CD4-positive, alpha-beta T cell treated with Interleukin-4 for 1 hour (primary cell): Measurements from ENCODE around the gene PCDHA7.
"Not testable (repeated sequence)": the region's sequence is repeated elsewhere in the genome, so short reads cannot be mapped to it uniquely, and the experiment has no call there.

Experiments
- DNase-seq, 2 donors: peaks; one replicate each; pipeline ENCODE4 v3.0.0-alpha.2; 2020 to 2022

The PCDHA7 gene

DNA sequence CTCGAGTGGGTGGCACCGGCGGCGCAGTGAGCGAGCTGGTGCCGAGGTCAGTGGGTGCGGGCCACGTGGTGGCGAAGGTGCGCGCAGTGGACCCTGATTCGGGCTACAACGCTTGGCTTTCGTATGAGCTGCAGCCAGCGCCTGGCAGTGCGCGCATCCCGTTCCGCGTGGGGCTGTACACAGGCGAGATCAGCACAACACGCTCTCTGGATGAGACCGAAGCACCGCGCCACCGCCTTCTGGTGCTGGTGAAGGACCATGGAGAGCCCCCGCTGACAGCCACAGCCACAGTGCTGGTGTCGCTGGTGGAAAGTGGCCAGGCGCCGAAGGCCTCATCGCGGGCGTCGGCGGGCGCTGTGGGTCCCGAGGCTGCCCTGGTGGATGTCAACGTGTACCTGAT, 10.6 kb upstream of the PCDHA7 start:
- no peak for DNase-seq

DNA sequence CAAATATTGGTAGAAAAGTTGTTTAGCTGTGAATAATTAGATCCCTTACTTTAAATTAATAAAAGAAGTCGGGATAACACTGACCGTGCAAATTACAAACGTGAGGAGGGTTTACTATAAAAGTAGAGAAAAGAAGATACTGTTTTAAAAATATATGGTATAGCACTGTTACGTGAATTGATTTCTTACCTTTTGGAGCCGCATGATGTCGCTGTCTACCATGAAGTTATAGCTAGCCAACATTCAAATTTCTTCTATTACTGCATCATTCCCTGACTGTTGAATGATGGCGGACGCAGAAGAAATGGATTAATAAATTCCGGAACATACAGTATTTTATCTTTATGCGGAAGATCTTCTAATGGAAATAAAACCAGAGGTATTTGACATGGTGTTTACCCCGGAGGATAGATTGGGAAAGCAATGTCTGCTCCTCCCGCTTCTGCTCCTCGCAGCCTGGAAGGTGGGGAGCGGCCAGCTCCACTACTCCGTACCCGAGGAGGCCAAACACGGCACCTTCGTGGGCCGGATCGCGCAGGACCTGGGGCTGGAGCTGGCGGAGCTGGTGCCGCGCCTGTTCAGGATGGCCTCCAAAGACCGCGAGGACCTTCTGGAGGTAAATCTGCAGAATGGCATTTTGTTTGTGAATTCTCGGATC, 6.2 kb upstream of the PCDHA7 start, which contains the start of gene PCDHA6:
Gene PCDHA6 (plus strand): TSS at position 257 of the 658 bp plus-strand sequence. CDS start 132 bp downstream, at position 389.
- DNase-seq, result no peak

DNA sequence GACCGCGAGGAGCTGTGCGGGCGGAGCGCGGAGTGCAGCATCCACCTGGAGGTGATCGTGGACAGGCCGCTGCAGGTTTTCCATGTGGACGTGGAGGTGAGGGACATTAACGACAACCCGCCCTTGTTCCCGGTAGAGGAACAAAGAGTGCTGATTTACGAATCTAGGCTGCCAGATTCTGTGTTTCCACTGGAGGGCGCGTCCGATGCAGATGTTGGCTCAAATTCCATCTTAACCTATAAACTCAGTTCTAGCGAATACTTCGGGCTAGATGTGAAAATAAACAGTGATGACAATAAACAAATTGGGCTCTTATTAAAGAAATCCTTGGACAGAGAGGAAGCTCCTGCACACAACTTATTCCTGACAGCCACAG, 5.7 kb upstream of the PCDHA7 start:
- DNase-seq, result no peak

DNA sequence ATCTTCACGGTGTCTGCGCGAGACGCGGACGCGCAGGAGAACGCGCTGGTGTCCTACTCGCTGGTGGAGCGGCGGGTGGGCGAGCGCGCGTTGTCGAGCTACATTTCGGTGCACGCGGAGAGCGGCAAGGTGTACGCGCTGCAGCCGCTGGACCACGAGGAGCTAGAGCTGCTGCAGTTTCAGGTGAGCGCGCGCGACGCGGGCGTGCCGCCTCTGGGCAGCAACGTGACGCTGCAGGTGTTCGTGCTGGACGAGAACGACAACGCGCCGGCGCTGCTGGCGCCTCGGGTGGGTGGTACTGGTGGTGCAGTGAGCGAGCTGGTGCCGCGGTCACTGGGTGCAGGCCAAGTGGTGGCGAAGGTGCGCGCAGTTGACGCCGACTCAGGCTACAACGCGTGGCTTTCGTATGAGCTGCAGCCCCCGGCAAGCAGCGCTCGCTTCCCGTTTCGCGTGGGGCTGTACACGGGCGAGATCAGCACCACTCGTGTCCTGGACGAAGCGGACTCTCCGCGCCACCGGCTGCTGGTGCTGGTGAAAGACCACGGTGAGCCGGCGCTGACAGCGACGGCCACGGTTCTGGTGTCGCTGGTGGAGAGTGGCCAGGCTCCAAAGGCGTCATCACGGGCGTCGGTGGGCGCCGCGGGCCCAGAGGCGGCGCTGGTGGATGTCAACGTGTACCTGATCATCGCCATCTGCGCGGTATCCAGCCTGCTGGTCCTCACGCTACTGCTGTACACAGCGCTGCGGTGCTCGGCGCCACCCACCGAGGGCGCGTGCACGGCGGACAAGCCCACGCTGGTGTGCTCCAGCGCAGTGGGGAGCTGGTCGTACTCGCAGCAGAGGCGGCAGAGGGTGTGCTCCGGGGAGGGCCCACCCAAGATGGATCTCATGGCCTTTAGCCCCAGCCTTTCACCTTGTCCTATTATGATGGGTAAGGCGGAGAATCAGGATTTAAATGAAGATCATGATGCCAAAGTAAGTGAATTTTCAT, 4.3 kb upstream of the PCDHA7 start:
- not testable (repeated sequence) for DNase-seq

DNA sequence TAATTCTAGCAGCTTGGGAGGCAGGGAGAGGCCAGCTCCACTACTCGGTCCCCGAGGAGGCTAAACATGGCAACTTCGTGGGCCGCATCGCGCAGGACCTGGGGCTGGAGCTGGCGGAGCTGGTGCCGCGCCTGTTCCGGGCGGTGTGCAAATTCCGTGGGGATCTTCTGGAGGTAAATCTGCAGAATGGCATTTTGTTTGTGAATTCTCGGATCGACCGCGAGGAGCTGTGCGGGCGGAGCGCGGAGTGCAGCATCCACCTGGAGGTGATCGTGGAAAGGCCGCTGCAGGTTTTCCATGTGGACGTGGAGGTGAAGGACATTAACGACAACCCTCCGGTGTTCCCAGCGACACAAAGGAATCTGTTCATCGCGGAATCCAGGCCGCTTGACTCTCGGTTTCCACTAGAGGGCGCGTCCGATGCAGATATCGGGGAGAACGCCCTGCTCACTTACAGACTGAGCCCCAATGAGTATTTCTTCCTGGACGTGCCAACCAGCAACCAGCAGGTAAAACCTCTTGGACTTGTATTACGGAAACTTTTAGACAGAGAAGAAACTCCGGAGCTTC, 455 bp downstream of the PCDHA7 start:
- DNase-seq, result not testable (repeated sequence)

DNA sequence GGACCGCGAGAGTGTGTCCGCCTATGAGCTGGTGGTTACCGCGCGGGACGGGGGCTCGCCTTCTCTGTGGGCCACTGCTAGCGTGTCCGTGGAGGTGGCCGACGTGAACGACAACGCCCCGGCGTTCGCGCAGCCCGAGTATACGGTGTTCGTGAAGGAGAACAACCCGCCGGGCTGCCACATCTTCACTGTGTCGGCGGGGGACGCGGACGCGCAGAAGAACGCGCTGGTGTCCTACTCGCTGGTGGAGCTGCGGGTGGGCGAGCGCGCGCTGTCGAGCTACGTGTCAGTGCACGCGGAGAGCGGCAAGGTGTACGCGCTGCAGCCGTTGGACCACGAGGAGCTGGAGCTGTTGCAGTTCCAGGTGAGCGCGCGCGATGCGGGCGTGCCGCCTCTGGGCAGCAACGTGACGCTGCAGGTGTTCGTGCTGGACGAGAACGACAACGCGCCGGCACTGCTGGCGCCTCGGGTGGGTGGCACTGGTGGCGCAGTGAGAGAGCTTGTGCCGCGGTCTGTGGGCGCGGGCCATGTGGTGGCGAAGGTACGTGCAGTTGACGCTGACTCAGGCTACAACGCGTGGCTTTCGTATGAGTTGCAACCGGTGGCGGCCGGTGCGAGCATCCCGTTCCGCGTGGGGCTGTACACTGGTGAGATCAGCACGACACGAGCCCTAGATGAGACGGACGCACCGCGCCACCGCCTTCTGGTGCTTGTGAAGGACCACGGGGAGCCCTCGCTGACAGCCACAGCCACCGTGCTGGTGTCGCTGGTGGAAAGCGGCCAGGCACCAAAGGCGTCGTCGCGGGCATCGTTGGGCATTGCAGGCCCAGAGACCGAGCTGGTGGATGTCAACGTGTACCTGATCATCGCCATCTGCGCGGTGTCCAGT, 1.8 kb downstream of the PCDHA7 start:
- no peak for DNase-seq

DNA sequence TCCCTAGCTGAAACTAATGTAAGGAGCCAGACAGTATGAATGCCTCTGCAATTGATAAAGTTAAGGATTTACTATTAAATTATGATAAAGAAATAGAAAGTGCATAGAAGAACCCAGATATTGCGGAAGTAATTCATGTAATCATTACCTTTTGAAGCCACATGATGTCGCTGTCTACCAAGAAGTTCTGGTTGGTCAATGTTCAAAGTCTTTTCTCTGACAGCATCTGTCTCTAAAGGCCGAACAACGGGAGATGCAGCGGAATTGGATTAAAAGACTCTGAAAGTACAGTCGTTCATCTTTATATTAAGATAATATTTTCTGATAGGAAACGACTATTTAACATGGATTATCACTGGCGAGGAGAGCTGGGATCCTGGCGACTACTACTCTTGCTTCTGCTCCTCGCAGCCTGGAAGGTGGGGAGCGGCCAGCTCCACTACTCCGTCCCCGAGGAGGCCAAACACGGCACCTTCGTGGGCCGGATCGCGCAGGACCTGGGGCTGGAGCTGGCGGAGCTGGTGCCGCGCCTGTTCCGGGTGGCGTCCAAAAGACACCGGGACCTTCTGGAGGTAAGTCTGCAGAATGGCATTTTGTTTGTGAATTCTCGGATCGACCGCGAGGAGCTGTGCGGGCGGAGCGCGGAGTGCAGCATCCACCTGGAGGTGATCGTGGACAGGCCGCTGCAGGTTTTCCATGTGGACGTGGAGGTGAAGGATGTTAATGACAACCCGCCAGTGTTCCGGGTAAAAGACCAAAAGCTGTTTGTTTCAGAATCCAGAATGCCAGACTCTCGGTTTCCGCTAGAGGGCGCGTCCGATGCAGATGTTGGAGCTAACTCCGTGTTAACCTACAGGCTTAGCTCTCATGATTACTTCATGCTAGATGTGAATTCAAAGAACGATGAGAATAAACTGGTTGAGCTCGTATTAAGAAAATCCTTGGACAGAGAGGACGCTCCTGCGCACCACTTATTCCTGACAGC, 7.2 kb downstream of the PCDHA7 start, which contains the start of gene PCDHA8:
Gene PCDHA8 (plus strand): TSS at position 210 of the 985 bp plus-strand sequence. CDS start 135 bp downstream, at position 345.
- peak in 1 of 2 donors; percentile 1 for DNase-seq

DNA sequence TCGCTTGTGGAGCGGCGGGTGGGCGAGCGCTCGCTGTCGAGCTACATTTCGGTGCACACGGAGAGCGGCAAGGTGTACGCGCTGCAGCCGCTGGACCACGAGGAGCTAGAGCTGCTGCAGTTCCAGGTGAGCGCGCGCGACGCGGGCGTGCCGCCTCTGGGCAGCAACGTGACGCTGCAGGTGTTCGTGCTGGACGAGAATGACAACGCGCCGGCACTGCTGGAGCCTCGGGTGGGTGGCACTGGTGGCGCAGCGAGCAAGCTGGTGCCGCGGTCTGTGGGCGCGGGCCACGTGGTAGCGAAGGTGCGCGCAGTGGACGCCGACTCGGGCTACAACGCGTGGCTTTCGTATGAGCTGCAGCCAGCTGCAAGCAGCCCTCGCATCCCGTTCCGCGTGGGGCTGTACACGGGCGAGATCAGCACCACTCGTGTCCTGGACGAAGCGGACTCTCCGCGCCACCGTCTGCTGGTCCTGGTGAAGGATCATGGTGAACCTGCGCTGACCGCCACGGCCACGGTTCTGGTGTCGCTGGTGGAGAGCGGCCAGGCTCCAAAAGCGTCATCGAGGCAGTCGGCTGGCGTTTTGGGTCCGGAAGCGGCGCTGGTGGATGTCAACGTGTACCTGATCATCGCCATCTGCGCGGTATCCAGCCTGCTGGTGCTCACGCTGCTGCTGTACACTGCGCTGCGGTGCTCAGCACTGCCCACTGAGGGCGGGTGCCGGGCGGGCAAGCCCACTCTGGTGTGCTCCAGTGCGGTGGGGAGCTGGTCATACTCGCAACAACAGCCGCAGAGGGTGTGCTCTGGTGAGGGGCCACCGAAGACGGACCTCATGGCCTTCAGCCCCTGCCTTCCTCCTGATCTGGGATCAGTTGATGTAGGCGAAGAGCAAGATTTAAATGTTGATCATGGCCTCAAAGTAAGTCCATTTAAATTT, 9.0 kb downstream of the PCDHA7 start:
- DNase-seq, result no peak

DNA sequence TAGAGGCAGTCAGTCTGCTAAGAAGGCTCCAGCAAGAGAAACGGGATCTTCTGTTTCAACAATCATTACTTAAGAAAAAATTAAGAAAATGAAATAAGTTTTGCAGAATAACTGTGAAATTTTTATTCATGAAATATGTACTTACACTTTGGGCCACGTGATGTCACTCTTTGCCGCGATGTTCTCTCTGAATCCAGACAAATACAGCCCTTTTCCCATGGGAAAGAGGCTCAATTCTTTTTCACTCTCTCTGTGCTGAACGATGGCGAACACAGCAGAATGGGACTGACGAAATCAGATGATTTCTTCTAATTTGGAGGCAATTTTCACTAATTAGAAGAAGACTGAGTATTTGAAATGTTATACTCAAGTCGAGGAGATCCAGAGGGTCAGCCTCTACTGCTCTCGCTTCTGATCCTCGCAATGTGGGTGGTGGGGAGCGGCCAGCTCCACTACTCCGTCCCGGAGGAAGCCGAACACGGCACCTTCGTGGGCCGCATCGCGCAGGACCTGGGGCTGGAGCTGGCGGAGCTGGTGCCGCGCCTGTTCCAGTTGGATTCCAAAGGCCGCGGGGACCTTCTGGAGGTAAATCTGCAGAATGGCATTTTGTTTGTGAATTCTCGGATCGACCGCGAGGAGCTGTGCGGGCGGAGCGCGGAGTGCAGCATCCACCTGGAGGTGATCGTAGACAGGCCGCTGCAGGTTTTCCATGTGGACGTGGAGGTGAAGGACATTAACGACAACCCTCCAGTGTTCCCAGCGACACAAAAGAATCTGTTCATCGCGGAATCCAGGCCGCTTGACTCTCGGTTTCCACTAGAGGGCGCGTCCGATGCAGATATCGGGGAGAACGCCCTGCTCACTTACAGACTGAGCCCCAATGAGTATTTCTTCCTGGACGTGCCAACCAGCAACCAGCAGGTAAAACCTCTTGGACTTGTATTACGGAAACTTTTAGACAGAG, 14.4 kb downstream of the PCDHA7 start, which contains the start of gene PCDHA9:
Gene PCDHA9 (plus strand): TSS at position 244 of the 964 bp plus-strand sequence. CDS start 114 bp downstream, at position 358.
- DNase-seq, result not testable (repeated sequence)

DNA sequence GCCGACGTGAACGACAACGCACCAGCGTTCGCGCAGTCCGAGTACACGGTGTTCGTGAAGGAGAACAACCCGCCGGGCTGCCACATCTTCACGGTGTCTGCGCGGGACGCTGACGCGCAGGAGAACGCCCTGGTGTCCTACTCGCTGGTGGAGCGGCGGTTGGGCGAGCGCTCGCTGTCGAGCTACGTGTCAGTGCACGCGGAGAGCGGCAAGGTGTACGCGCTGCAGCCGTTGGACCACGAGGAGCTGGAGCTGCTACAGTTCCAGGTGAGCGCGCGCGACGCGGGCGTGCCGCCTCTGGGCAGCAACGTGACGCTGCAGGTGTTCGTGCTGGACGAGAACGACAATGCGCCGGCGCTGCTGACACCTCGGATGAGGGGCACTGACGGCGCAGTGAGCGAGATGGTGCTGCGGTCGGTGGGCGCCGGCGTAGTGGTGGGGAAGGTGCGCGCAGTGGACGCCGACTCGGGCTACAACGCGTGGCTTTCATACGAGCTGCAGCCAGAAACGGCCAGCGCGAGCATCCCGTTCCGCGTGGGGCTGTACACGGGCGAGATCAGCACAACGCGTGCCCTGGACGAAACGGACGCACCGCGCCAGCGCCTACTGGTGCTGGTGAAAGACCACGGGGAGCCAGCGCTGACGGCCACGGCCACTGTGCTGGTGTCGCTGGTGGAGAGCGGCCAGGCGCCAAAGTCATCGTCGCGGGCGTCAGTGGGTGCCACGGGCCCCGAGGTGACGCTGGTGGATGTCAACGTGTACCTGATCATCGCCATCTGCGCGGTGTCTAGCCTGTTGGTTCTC, 16.0 kb downstream of the PCDHA7 start:
- not testable (repeated sequence) for DNase-seq

DNA sequence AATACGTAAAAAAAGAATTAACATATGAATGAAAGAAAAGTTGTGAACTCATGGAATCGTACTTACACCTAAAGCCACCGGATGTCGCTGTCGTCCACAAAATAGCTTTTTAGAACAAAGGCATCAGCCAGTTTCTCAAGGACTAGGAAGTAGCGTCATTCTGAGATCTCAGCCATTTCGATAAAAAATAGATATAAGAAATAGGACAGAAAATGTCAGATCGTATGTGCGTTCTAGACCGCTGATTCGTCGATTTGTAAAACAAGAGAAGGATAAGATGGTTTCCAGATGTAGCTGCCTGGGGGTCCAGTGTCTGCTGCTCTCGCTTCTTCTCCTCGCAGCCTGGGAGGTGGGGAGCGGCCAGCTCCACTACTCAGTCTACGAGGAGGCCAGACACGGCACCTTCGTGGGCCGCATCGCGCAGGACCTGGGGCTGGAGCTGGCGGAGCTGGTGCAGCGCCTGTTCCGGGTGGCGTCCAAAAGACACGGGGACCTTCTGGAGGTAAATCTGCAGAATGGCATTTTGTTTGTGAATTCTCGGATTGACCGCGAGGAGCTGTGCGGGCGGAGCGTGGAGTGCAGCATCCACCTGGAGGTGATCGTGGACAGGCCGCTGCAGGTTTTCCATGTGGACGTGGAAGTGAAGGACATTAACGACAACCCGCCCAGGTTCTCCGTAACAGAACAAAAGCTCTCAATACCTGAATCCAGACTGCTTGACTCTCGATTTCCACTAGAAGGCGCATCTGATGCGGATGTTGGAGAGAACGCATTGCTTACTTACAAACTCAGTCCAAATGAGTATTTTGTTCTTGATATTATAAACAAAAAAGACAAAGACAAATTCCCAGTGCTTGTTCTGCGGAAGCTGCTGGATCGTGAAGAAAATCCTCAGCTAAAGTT, 22.0 kb downstream of the PCDHA7 start, which contains the start of gene PCDHA10:
Gene PCDHA10 (plus strand): TSS at position 126 of the 903 bp plus-strand sequence. CDS start 152 bp downstream, at position 278.
- no peak for DNase-seq

DNA sequence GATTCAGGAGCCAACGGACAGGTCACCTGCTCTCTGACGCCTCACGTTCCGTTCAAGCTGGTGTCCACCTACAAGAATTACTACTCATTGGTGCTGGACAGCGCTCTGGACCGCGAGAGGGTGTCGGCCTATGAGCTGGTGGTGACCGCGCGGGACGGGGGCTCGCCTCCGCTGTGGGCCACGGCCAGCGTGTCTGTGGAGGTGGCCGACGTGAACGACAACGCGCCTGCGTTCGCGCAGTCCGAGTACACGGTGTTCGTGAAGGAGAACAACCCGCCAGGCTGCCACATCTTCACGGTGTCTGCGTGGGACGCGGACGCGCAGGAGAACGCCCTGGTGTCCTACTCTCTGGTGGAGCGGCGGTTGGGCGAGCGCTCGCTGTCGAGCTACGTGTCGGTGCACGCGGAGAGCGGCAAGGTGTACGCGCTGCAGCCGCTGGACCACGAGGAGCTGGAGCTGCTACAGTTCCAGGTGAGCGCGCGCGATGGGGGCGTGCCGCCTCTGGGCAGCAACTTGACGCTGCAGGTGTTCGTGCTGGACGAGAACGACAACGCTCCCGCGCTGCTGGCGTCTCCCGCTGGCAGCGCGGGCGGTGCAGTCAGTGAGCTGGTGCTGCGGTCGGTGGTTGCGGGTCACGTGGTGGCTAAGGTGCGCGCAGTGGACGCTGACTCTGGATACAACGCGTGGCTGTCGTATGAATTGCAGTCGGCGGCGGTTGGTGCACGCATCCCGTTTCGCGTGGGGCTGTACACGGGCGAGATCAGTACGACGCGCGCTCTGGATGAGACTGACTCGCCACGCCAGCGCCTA, 23.3 kb downstream of the PCDHA7 start:
- no peak for DNase-seq

DNA sequence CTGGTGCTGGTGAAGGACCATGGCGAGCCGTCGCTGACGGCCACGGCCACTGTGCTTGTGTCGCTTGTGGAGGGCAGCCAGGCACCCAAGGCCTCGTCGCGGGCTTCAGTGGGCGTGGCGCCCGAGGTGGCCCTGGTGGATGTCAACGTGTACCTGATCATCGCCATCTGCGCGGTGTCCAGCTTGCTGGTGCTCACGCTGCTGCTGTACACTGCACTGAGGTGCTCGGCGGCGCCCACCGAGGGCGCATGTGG, 23.8 kb downstream of the PCDHA7 start:
- DNase-seq, result no peak

DNA sequence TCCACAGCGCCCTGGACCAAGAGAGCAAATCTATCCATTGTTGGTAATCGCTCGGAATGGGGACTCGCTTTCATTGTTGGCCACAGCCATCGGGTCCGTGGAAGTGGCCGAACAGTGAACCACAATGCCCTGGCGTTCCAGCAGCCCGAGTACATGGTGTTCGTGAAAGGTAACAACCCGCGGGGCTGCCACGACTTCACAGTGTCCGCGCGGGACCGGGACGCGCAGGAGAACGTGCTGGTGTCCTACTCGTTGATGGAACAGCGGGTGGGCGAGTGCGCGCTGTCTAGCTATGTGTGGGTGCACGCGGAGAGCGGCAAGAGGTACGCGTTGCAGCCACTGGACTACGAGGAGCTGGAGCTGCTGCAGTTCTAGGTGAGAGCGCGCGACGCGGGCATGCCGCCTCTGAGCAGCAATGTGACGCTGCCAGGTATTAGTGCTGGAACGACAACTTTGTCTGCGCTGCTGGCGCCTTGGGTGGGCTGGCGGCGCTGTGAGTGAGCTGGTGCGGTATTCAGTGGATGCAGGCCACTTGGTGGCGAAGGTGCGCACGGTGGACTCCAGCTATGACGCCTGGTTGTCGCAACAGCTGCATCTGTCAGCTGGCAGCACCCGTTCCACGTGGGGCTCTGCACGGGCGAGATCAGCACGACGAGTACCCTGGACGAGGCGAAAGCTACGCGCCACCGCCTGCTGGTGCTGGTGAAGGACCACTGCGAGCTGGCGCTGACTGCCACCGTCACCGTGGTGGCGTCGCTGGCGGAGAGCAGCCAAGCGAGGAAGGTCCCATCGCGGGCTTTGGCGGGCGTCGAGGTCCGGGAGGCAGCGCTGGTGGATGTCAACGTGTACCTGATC, 28.6 kb downstream of the PCDHA7 start:
- DNase-seq, result no peak
